Activated CD4-positive, alpha-beta T cell treated with anti-CD3 and anti-CD28 coated beads, Interleukin-2, amount 10 ng/mL, durations not matched to agents 7 days and 5 days (primary cell): ENCODE measurements around the gene ACTL6B. TPM values are rescaled to one million over a fixed set of nuclear protein-coding genes. Genes with fewer than 3 reads are reported as not detected.

Experiments
- CTCF ChIA-PET: fragments of 350-600 bp; sonication (Branson Sonifier 250); formaldehyde crosslinking; loops from one replicate; lab custom pipeline; 2021; ENCODE audit warnings: antibody characterized with exemption; lab: Charles Lee
- POLR2A ChIA-PET: fragments of 350-600 bp; sonication (Branson Sonifier 250); formaldehyde crosslinking; loops from one replicate; lab custom pipeline; 2021; ENCODE audit warnings: antibody characterized with exemption; lab: Charles Lee
- DNase-seq: peaks from one replicate; pipeline ENCODE4 v3.0.0-alpha.2; 2020
- H3K27ac Mint-ChIP-seq: one replicate; pipeline ENCODE4 v1.8.0; 2021; ENCODE audit warnings: mild to moderate bottlenecking, moderate library complexity, mixed read lengths
- H3K27me3 Mint-ChIP-seq: one replicate; pipeline ENCODE4 v1.8.0; 2021; ENCODE audit warnings: mixed read lengths
- H3K36me3 Mint-ChIP-seq: one replicate; pipeline ENCODE4 v1.8.0; 2021; ENCODE audit warnings: low read depth, mixed read lengths
- H3K4me1 Mint-ChIP-seq: one replicate; pipeline ENCODE4 v1.8.0; 2021; ENCODE audit warnings: mixed read lengths
- H3K4me3 Mint-ChIP-seq: one replicate; pipeline ENCODE4 v1.8.0; 2021; ENCODE audit warnings: mild to moderate bottlenecking, moderate library complexity, mixed read lengths
- H3K9me3 Mint-ChIP-seq: one replicate; pipeline ENCODE4 v1.8.0; 2021; ENCODE audit warnings: mixed read lengths
- total RNA-seq, 2 experiments: library from RNA; stranded (reverse); gene quantifications; one replicate each; pipeline ENCODE4 v1.2.3, GENCODE V29; 2021

Gene ACTL6B
- total RNA-seq, 2 experiments from 2014 or later: not detected

DNA sequence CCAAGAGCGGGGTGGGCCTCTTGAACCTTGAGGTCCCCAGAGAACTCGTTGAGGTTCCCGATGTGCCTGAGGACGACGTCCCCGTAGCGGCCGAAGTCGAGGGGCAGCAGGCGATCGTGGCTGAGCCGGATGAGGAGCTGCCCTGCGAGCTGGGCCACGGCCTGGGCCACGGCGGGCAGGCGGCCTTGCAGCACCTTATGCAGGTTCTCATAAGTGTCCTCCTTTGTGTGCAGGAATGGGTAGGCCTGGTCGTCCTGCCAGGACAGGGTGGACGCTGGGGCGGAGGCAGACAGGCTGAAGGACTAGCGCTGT, 29.1 kb downstream of the ACTL6B start:
- Mint-ChIP-seq H3K27ac (peak overlapping the region; percentile 86), H3K36me3 (peaks cover 19% of the 10 kb centered on the region), H3K4me1 (peaks cover 70% of the 10 kb centered on the region), H3K4me3 (peak overlapping the region; percentile 76), H3K27me3 (no peaks in the 10 kb centered on the region), H3K9me3 (no peaks in the 10 kb centered on the region)
- ChIA-PET CTCF (interaction anchor here (0.6 to 3.2 kb wide), 6 partner anchors 8 to 68 kb away, joined by 3 to 25 read pairs (median 7); partner anchors contain the start of gene MOSPD3), POLR2A (no interaction called here)
- DNase-seq: no peak

DNA sequence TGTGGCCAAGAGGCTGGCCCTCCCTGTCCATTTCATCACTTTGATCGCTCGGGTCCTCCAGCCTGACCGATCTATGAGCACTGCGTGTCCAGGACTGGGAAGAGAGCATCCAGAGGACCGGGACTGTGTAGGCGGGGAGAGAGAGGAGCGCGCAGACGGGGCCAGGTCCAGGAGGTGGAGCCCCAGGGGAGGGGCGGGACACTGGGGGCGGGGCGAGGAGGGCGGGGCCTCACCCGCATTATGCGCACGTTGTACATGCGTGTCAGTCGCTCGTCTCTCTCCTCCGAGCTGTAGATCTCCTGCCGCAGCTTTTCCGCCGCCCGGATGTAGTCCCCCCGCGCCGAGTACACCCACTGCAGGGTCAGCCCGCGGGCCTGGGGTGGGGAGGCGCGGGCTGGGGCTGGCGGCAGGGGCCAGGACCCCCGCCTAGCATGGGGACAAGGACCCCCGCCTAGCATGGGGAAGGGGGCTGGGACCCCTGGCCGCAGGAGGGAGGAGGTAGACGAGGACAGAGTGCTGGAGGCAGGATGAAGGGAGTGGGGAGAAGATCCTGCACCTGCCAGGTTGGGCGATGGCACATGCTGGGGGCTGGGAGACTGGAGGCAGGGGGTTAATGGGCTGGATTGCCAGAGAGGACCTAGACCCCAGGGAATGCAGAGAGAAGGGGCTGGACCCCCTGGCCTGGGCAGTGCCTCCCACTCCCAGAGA, 29.6 kb downstream of the ACTL6B start:
- peak overlapping the region; percentile 86 for H3K27ac Mint-ChIP-seq
- peaks cover 21% of the 10 kb centered on the region for H3K36me3 Mint-ChIP-seq
- DNase-seq: peak; percentile 90
- no peaks in the 10 kb centered on the region for H3K9me3 Mint-ChIP-seq
- peak overlapping the region; percentile 76 for H3K4me3 Mint-ChIP-seq
- H3K27me3 Mint-ChIP-seq: no peaks in the 10 kb centered on the region
- peaks cover 70% of the 10 kb centered on the region for H3K4me1 Mint-ChIP-seq
- ChIA-PET POLR2A (interaction anchor here (0.6 kb wide), 2 partner anchors 14 to 463 kb away, joined by 3 to 4 read pairs; partner anchors contain the start of gene MOSPD3), CTCF (interaction anchor here (0.7 to 3.2 kb wide), 9 partner anchors 8 to 79 kb away, joined by 3 to 25 read pairs (median 6); partner anchors contain the start of genes MOSPD3 and POP7)

- ChIA-PET POLR2A (interaction anchor here (0.6 kb wide), 2 partner anchors 14 to 464 kb away, joined by 3 to 4 read pairs; partner anchors contain the start of gene MOSPD3), CTCF (interaction anchor here (0.6 to 3.2 kb wide), 12 partner anchors 9 to 226 kb away, joined by 3 to 25 read pairs (median 4); partner anchors contain the start of genes MOSPD3, POP7 and SLC12A9)
- Mint-ChIP-seq H3K27me3 (no peaks in the 10 kb centered on the region), H3K27ac (peak overlapping the region; percentile 86), H3K9me3 (no peaks in the 10 kb centered on the region), H3K36me3 (peaks cover 24% of the 10 kb centered on the region), H3K4me3 (peak overlapping the region; percentile 76), H3K4me1 (peaks cover 69% of the 10 kb centered on the region)
- DNase-seq: no peak
Observed at GRCh38 chr7:100626055-100626454, 30.2 kb downstream of the ACTL6B start.

DNA sequence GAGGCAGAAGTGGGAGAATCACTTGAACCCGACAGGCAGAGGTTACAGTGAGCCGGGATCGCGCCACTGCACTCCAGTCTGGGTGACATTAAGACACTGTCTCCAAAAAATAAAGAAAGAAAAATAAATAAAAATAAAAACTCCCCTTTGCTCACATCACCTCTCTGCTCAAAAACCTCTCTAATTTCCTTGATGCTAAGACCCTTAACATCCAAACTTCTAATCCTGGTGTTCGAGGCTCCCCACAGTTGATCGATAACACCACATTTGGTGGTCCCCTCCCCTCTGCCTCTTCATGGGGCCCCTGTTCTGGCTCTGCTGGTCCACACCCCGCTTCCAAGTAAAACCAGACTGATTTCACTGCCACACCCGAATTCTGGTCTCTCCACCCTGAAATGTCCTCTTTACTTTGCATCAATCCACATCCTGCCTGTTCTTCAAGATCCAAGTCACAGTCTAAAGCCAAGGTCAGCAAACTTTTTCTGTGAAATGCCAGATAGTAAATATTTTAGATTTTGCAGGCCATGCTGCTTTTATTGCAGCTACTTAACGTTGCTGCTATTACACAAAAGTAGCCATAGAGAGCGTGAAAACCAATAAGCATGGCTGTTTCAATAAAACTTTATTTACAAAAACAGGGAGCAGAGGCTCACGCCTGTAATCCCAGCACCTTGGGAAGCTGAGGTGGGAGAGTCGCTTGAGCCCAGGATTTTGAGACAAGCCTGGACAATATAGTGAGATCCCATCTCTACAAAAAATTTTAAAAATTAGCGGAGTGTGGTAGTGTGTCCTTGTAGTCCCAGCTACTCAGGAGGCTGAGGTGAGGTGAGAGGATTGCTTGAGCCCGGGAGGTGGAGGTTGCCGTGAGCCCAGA, 32.1 kb downstream of the ACTL6B start:
- Mint-ChIP-seq H3K4me3 (peak overlapping the region; percentile 52), H3K27me3 (no peaks in the 10 kb centered on the region), H3K27ac (peak overlapping the region; percentile 90), H3K9me3 (no peaks in the 10 kb centered on the region), H3K36me3 (peaks cover 28% of the 10 kb centered on the region), H3K4me1 (peaks cover 57% of the 10 kb centered on the region)
- ChIA-PET CTCF (interaction anchor here (0.7 to 2.2 kb wide), 5 partner anchors 9 to 184 kb away, joined by 3 to 6 read pairs (median 5); partner anchors contain the start of genes MOSPD3 and PCOLCE), POLR2A (no interaction called here)
- DNase-seq: peak; percentile 59

DNA sequence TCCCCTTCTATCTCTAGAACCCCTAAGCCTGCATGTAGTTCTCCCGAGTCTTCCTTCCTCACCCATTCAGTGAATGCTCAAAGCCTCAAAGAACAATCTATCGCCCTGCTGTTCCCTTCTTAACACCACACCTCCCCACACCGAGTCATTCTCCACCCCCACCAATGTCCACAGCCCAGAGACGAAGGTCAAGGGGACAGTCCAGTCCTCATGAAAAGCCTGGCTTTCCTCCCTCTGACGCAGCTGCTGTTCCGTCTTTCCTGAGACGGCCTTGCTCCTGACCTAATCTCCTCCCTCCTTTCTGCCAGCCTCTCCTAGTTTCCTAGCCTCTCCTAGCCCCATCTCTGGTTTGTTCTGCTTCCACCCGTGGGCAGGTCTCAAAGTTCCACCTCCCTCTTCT, 34.7 kb downstream of the ACTL6B start:
- Mint-ChIP-seq H3K4me3 (no peak overlapping the region), H3K36me3 (peaks cover 20% of the 10 kb centered on the region), H3K27ac (peak overlapping the region; percentile 31), H3K9me3 (no peaks in the 10 kb centered on the region), H3K4me1 (peaks cover 42% of the 10 kb centered on the region), H3K27me3 (no peaks in the 10 kb centered on the region)
- POLR2A ChIA-PET: no interaction called here
- CTCF ChIA-PET: interaction anchor here (1.8 kb wide), 1 partner anchor 13 kb away, joined by 5 read pairs; no protein-coding TSS in a partner anchor
- DNase-seq: no peak

DNA sequence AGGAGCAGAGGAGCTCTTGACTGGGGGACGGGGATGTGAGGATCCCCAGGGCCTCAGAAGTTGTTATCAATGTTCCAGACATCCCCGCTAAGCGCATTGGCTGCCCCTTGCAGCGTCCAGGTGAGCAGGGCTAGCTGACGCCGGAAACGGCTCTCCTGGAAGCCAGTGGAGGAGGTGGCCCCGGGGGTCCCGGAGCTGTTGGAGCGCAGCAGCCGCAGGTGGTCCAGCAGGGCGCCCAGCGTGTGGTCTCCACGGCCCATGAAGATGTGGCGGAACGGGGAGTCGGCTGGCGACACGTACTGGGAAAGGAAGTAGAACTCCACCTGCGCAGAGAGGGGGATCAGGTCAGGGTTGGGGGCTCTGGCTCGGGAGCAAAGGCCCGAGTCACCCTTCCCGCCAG, 35.4 kb downstream of the ACTL6B start:
- POLR2A ChIA-PET: no interaction called here

GRCh38 chr7:100620239-100620638, 36.0 kb downstream of the ACTL6B start:
- POLR2A ChIA-PET: no interaction called here
- H3K36me3 Mint-ChIP-seq: peaks cover 21% of the 10 kb centered on the region
- no peak overlapping the region for H3K4me3 Mint-ChIP-seq

More for the DNA sequence above, 35.4 kb downstream of the ACTL6B start:
- Mint-ChIP-seq H3K4me3 (no peak overlapping the region), H3K9me3 (no peaks in the 10 kb centered on the region), H3K27me3 (no peaks in the 10 kb centered on the region), H3K4me1 (peaks cover 35% of the 10 kb centered on the region), H3K27ac (no peak overlapping the region), H3K36me3 (peaks cover 20% of the 10 kb centered on the region)
- CTCF ChIA-PET: interaction anchor here (1.8 kb wide), 1 partner anchor 14 kb away, joined by 5 read pairs; no protein-coding TSS in a partner anchor
- no peak for DNase-seq

GRCh38 chr7:100614308-100614861, 41.9 kb downstream of the ACTL6B start:
- H3K36me3 Mint-ChIP-seq: peaks cover 10% of the 10 kb centered on the region
- CTCF ChIA-PET: interaction anchor here (1.2 to 5.4 kb wide), 5 partner anchors 9 to 29 kb away, joined by 3 to 26 read pairs (median 11); partner anchors contain the start of genes FBXO24 and LRCH4
- peaks cover under 1% of the 10 kb centered on the region for H3K27me3 Mint-ChIP-seq
- H3K27ac Mint-ChIP-seq: no peak overlapping the region
- H3K4me3 Mint-ChIP-seq: peak overlapping the region; percentile 98
- POLR2A ChIA-PET: no interaction called here
- no peak for DNase-seq
- H3K4me1 Mint-ChIP-seq: peaks cover 23% of the 10 kb centered on the region
- no peaks in the 10 kb centered on the region for H3K9me3 Mint-ChIP-seq

More at GRCh38 chr7:100620239-100620638, 36.0 kb downstream of the ACTL6B start:
- H3K27ac Mint-ChIP-seq: no peak overlapping the region
- H3K27me3 Mint-ChIP-seq: no peaks in the 10 kb centered on the region
- H3K9me3 Mint-ChIP-seq: no peaks in the 10 kb centered on the region
- CTCF ChIA-PET: interaction anchor here (0.6 kb wide), 1 partner anchor 11 kb away, joined by 3 read pairs; no protein-coding TSS in a partner anchor
- peaks cover 31% of the 10 kb centered on the region for H3K4me1 Mint-ChIP-seq
- DNase-seq: no peak

GRCh38 chr7:100613412-100614175, 42.7 kb downstream of the ACTL6B start:
- Mint-ChIP-seq H3K27me3 (peaks cover 1% of the 10 kb centered on the region), H3K27ac (peak overlapping the region; percentile 83), H3K9me3 (no peaks in the 10 kb centered on the region), H3K36me3 (peaks cover 10% of the 10 kb centered on the region), H3K4me3 (peak overlapping the region; percentile 98), H3K4me1 (peaks cover 23% of the 10 kb centered on the region)
- ChIA-PET CTCF (interaction anchor here (0.9 to 5.4 kb wide), 10 partner anchors 10 to 118 kb away, joined by 3 to 26 read pairs (median 6); partner anchors contain the start of genes FBXO24, GIGYF1 and LRCH4), POLR2A (no interaction called here)
- DNase-seq: peak; percentile 11

DNA sequence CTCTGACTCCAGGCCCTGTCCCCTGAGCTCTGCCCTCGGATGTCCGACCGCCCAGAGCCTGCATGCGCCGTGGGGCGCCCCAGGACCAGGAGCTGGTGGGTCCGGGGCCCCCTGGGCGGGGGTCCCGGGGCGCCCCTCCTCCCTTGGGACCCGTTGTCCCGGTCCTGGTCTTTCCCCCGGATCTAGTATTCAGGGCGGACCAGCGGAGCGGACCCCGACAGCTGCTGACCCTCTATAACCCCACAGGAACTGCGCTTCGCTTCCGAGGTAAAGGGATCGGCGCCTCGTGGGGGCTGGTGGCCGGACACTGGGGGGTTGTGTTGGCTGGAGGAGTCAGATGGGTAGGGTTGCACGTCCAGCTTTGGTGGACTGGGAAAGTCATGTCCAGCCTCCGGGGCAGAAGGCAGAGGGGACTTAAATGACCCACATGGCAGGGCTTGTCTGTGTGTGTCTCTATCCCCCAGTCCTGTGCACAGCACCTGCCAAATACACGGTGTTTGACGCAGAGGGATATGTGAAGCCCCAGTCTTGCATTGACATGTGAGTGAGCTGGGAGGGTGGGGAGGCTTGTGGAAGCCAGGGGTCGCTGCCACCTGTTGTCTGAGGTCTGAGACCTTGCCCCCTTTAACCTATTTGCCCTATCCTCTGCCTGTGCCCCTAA, 43.4 kb downstream of the ACTL6B start:
- CTCF ChIA-PET: interaction anchor here (0.7 to 3.9 kb wide), 21 partner anchors 11 to 240 kb away, joined by 3 to 25 read pairs (median 5); partner anchors contain the start of genes FBXO24, GIGYF1, LRCH4 and POP7
- Mint-ChIP-seq H3K36me3 (peaks cover 10% of the 10 kb centered on the region), H3K27me3 (peaks cover 1% of the 10 kb centered on the region), H3K9me3 (no peaks in the 10 kb centered on the region), H3K4me3 (peak overlapping the region; percentile 98), H3K27ac (peak overlapping the region; percentile 100), H3K4me1 (peaks cover 23% of the 10 kb centered on the region)
- DNase-seq: peak; percentile 53
- POLR2A ChIA-PET: interaction anchor here (0.9 to 1.3 kb wide), 3 partner anchors 14 to 93 kb away, joined by 4 to 8 read pairs (median 4); partner anchors contain the start of genes FBXO24, LRCH4 and POP7
